SJSA1 (cell line): ENCODE data around the gene S1PR5. TPM values are rescaled to one million over a fixed set of nuclear protein-coding genes. Genes with fewer than 3 reads are reported as not detected.
A peak's percentile ranks its signal among the peaks of the same experiment; 100 is the strongest.

ENCODE experiments used
- DNase-seq, 2 experiments: peaks; one replicate each; pipeline ENCODE4 v3.0.0-alpha.2; 2015 to 2020; ENCODE audit warnings: low spot score in 2 of 2, low read depth in 1 of 2
- H3K27ac ChIP-seq: fragments of 250-450 bp; sonication (Bioruptor Pico); 2 replicates; pipeline ENCODE4 v1.5.1; 2020; ENCODE audit warnings: mild to moderate bottlenecking, moderate library complexity
- H3K27me3 ChIP-seq: fragments of 250-450 bp; sonication (Bioruptor Pico); replicated peaks from 2 replicates; pipeline ENCODE4 v1.5.1; 2020; ENCODE audit warnings: mild to moderate bottlenecking, moderate library complexity
- H3K36me3 ChIP-seq: fragments of 250-450 bp; sonication (Bioruptor Pico); 2 replicates; pipeline ENCODE4 v1.5.1; 2020; ENCODE audit warnings: mild to moderate bottlenecking
- H3K4me1 ChIP-seq: fragments of 250-450 bp; sonication (Bioruptor Pico); replicated peaks from 2 replicates; pipeline ENCODE4 v1.6.1; 2021; ENCODE audit warnings: mild to moderate bottlenecking
- H3K4me3 ChIP-seq: fragments of 250-450 bp; sonication (Bioruptor Pico); 2 replicates; pipeline ENCODE4 v1.5.1; 2020; ENCODE audit warnings: mild to moderate bottlenecking
- H3K9me3 ChIP-seq: fragments of 250-450 bp; sonication (Bioruptor Pico); replicated peaks from 2 replicates; pipeline ENCODE4 v1.5.1; 2020; ENCODE audit warnings: mild to moderate bottlenecking
- total RNA-seq: library from RNA; depleted of rRNA; stranded (reverse); fragments of >200 nt; shearing (Covaris generic); gene quantifications from 2 replicates; pipeline ENCODE4 v1.2.3, GENCODE V29; 2014

S1PR5 gene
- total RNA-seq, 1 experiment from 2014 or later: 0.05 TPM

- Histone ChIP-seq H3K4me3 (no peak overlapping the region), H3K27me3 (peaks cover 71% of the 10 kb centered on the region), H3K36me3 (no peaks in the 10 kb centered on the region), H3K27ac (no peak overlapping the region), H3K4me1 (peaks cover 21% of the 10 kb centered on the region), H3K9me3 (no peaks in the 10 kb centered on the region; the same call in 1 of the 2 replicates)
- DNase-seq: no peak
Observed at GRCh38 chr19:10516671-10517286, 468 bp downstream of the S1PR5 start.

- Histone ChIP-seq H3K4me1 (peaks cover 21% of the 10 kb centered on the region), H3K27me3 (peaks cover 76% of the 10 kb centered on the region), H3K4me3 (no peak overlapping the region), H3K27ac (no peak overlapping the region), H3K9me3 (no peaks in the 10 kb centered on the region; the same call in 1 of the 2 replicates), H3K36me3 (no peaks in the 10 kb centered on the region)
- DNase-seq: no peak
Observed at GRCh38 chr19:10516064-10516385, 1.2 kb downstream of the S1PR5 start.

GRCh38 chr19:10514211-10515145, 2.8 kb downstream of the S1PR5 start:
- Histone ChIP-seq H3K9me3 (no peaks in the 10 kb centered on the region; the same call in 1 of the 2 replicates), H3K27me3 (peaks cover 83% of the 10 kb centered on the region), H3K4me3 (no peak overlapping the region), H3K27ac (no peak overlapping the region), H3K4me1 (peaks cover 21% of the 10 kb centered on the region), H3K36me3 (no peaks in the 10 kb centered on the region)
- DNase-seq: no peak

GRCh38 chr19:10513223-10513622, 4.0 kb downstream of the S1PR5 start:
- H3K36me3 ChIP-seq: no peaks in the 10 kb centered on the region
- peaks cover 21% of the 10 kb centered on the region for H3K4me1 ChIP-seq
- DNase-seq: no peak
- H3K27me3 ChIP-seq: peaks cover 71% of the 10 kb centered on the region
- no peak overlapping the region for H3K4me3 ChIP-seq
- no peak overlapping the region for H3K27ac ChIP-seq
- H3K9me3 ChIP-seq: no peaks in the 10 kb centered on the region; the same call in 1 of the 2 replicates

DNA sequence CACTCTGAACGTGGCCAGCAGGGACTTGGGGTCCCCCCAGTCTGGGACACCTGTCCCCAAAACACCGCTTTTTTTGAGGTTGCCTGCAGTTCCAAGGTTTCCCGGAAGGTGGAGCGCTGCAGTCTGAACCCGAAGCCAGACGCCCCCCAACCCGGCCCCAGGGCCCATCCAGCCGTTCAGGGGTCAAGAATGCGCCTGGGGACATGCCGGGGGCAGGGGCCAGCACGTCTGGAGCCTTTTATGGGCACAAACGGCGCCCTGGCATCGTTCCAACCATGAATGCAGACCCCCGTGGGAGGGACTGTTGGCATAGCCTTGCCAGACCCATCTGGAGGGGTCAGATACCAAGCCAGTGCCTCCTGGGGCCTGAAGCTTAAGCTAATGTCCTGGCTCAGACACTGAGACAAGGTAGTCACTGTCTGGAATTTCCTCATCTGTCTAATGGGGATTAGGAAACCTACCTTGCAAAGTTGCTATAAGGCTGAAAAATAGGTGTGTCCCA, 6.9 kb downstream of the S1PR5 start:
- no peaks in the 10 kb centered on the region; the same call in 1 of the 2 replicates for H3K9me3 ChIP-seq
- no peak overlapping the region for H3K4me3 ChIP-seq
- peak in 1 of 2 experiments; percentile 49 for DNase-seq
- peaks cover 45% of the 10 kb centered on the region for H3K27me3 ChIP-seq
- H3K36me3 ChIP-seq: no peaks in the 10 kb centered on the region
- H3K27ac ChIP-seq: no peak overlapping the region
- peaks cover 8% of the 10 kb centered on the region for H3K4me1 ChIP-seq

DNA sequence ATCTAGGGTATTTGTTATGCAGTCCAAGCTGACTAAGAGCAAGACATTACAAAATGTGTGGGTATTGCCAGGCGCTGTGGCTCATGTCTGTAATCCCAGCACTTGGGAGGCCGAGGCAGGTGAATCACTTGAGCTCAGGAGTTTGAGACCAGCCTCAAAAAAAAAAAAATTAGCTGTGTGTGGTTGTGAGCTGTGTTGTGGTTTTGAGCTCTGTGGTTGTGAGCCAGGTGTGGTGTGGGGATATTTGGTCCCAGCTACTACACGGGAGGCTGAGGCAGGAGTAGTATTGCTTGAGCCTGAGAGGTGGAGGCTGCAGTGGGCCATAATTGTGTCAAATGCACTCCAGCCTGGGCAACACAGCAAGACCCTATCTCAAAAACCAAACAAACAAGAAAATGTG, 8.5 kb downstream of the S1PR5 start:
- peaks cover 29% of the 10 kb centered on the region for H3K27me3 ChIP-seq
- H3K9me3 ChIP-seq: no peaks in the 10 kb centered on the region
- DNase-seq: no peak
- H3K27ac ChIP-seq: no peak overlapping the region
- no peaks in the 10 kb centered on the region for H3K4me1 ChIP-seq
- H3K36me3 ChIP-seq: no peaks in the 10 kb centered on the region
- no peak overlapping the region for H3K4me3 ChIP-seq

GRCh38 chr19:10508036-10508435, 9.2 kb downstream of the S1PR5 start:
- DNase-seq: no peak
- Histone ChIP-seq H3K27ac (no peak overlapping the region), H3K27me3 (peaks cover 22% of the 10 kb centered on the region; the same call in 1 of the 2 replicates), H3K4me1 (peaks cover 4% of the 10 kb centered on the region), H3K9me3 (no peaks in the 10 kb centered on the region), H3K36me3 (peaks cover 3% of the 10 kb centered on the region; the same call in 1 of the 2 replicates), H3K4me3 (no peak overlapping the region)

DNA sequence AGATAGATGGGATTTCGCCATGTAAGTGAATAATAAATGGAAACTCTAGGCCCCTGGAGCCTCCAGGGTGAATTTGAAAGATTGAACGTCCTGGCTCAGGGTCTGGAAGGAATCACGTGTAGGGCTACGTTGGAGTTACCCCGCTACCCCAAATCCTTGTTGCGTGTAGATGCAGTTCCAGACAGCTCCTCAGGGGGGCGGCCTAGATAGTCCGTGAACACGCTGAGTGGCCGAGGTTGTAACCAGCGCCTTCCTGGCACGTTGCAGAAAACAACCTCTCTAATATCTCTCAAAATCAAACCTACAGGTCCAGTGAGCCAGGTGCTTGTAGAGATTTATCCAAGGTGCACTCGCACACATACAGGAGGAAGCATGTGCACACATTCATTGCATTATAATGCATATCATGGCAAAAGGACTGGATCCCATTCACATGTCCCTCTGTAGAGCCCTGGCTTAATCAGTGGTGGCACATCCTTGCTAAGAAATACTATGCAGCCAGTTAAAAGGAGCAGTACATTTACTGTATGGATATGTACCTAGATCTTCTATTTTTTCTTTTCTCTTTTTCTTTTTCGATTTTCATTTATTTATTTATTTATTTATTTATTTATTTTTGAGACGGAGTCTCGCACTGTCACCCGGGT, 11.5 kb downstream of the S1PR5 start:
- Histone ChIP-seq H3K36me3 (peaks cover 22% of the 10 kb centered on the region), H3K4me1 (peaks cover 19% of the 10 kb centered on the region), H3K4me3 (no peak overlapping the region), H3K9me3 (peaks cover 3% of the 10 kb centered on the region; the same call in 1 of the 2 replicates), H3K27me3 (peaks cover 7% of the 10 kb centered on the region; the same call in 1 of the 2 replicates), H3K27ac (no peak overlapping the region)
- DNase-seq: peak; percentile 54 to 74

DNA sequence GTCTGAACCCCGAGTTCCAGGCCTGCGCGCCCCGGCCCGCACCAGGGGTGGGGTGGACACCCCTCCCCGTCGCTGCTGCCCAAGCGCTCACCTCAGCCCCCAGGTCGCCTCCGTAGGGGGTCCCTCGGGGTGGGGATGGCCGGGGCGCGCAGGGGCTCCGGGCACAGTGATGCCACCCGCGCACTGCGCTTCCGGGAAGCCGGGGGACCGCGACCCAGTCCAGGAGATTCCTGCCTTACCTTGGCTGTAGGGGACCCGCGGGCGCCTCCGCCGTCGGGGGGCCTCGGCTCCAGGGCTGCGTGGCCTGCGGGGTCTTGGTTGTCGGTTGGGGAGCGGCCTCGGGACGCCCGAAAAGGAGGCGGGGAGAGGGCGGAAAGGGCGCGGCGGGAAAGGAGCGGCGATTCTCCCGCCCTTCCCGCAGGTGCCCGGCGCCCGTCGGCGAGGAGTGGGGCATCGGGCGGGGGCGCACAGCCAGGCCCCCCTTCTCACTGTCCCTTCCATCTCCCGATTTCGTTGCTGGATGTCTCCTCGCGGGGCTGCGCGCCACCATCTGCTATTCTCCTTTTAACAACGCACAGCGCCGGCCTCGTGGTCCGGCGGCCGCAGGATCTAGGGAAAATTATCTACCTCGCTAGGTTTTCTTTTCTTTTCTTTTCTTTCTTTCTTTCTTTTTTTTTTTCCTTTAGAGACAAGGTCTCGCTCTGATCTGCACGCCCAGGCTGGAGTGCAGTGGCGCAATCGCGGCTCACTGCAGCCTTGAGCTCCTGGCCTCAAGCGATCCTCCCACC, 14.1 kb downstream of the S1PR5 start, which contains the start of gene KEAP1:
TSS of gene KEAP1 (minus strand) at position 355 of the 788 bp plus-strand sequence. CDS start 3,323 bp downstream, outside the sequence.
- Histone ChIP-seq H3K4me3 (peak within 1 kb of the TSS; percentile 98), H3K9me3 (peaks cover 3% of the 10 kb centered on the region), H3K36me3 (peaks cover 47% of the 10 kb centered on the region), H3K27me3 (no peaks in the 10 kb centered on the region), H3K4me1 (peaks cover 20% of the 10 kb centered on the region), H3K27ac (peak within 1 kb of the TSS; percentile 99)
- peak in 1 of 2 experiments; percentile 52 for DNase-seq

DNA sequence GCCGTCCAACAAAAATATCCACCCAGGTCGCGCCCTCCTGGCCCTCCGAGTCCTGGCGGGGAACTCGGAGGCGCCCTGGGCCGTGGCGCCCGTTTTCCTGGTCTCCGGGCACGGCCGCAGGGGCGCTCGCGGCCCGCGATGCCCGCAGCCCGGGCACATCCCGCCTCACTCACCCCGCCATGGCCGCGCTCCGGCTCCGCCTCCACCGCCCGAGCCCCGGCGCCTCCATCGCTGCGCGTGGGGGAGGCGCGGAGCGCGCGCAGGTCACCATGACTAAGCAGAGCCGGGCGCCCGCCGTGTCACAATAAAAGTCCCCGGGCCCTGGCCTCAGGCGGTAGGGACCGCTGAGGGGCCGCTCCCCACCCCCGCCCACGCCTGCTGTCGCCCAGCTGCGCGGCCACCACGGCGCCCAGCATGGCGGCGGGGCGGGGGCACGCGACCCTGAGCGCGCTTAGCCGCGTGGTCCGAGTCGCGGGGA, 14.7 kb downstream of the S1PR5 start:
- Histone ChIP-seq H3K4me3 (peak overlapping the region; percentile 98), H3K9me3 (peaks cover 3% of the 10 kb centered on the region), H3K36me3 (peaks cover 53% of the 10 kb centered on the region), H3K27me3 (no peaks in the 10 kb centered on the region), H3K4me1 (peaks cover 20% of the 10 kb centered on the region), H3K27ac (peak overlapping the region; percentile 99)
- DNase-seq: peak; percentile 91 to 96

DNA sequence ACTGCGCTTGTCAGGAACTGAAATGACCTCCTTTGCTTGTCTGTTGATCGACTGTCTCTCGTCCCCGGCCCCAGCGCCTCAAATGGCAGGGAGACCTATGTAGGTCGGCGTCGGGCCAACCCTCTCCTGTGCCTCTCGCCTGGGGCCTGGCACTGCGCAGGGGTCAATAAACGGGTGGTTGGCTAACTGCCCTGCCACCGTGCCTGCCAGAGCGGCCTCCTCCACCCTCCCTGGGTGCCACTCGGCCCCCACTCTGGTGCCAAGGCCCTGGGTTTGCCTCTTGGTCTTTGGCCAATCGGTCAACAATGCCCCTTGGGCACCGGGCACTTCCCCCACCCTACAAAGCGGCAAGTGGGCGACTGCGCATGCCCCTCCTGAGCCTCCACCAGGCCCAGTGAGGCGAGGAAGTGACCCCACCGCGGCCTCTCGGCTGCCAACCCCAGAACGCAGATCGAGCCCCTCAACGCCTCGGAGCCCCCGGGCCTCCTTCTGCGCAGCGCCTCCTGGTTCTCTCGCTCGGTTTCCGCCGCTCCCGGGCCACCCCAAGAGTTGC, 15.2 kb downstream of the S1PR5 start:
- Histone ChIP-seq H3K4me1 (peaks cover 20% of the 10 kb centered on the region), H3K4me3 (peak overlapping the region; percentile 98), H3K27me3 (no peaks in the 10 kb centered on the region), H3K36me3 (peaks cover 59% of the 10 kb centered on the region), H3K9me3 (peaks cover 3% of the 10 kb centered on the region), H3K27ac (peak overlapping the region; percentile 99)
- peak; percentile 78 to 83 for DNase-seq

DNA sequence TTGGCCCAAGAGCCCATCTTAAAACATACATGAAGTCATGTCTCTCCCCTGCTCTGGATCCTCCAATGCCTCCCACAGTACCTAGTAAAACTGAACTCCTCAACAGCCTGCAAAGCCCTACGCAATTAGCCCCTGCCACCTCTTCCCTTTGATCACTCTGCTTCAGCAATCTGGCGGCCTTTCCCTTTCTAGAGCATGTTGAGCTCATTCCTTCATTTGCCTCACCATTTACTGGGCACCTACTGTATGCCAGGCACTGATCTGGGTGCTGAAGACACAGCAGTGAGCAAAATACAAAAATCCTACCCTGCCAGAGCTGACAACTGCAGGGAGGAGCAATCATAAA, 17.0 kb downstream of the S1PR5 start:
- no peak overlapping the region for H3K27ac ChIP-seq
- DNase-seq: no peak
- no peaks in the 10 kb centered on the region for H3K27me3 ChIP-seq
- peaks cover 20% of the 10 kb centered on the region for H3K4me1 ChIP-seq
- H3K36me3 ChIP-seq: peaks cover 77% of the 10 kb centered on the region
- H3K4me3 ChIP-seq: no peak overlapping the region
- peaks cover 3% of the 10 kb centered on the region for H3K9me3 ChIP-seq
